MCF 10A (cell line): Measurements from ENCODE around the gene CARD11. TPM values are rescaled to one million over a fixed set of nuclear protein-coding genes. Genes with fewer than 3 reads are reported as not detected.

Experiments
- BruUV-seq: library from RNA; stranded (reverse); fragments of 400-500 nt; replicated peaks from 2 replicates; lab custom pipeline; 2021; lab: Mats Ljungman, UMichigan
- CTCF ChIA-PET: fragments of 300-600 bp; sonication (Branson Sonifier 250); formaldehyde crosslinking; extraction: SDS; loops from one replicate; lab custom pipeline; 2021; ENCODE audit warnings: antibody characterized with exemption, inconsistent platforms; lab: Yijun Ruan, JAX
- POLR2A ChIA-PET: fragments of 300-600, 350-650 bp; sonication (Branson Sonifier 250); formaldehyde crosslinking; extraction: SDS; loops from one replicate; lab custom pipeline; 2020; ENCODE audit warnings: antibody characterized with exemption, inconsistent platforms; lab: Yijun Ruan, JAX
- DNase-seq: peaks from one replicate; pipeline ENCODE4 v3.0.0-alpha.2; 2018; ENCODE audit not compliant: unreplicated experiment
- H3K27ac Mint-ChIP-seq: one replicate; pipeline ENCODE4 v1.8.0; 2022; ENCODE audit warnings: mild to moderate bottlenecking, low read depth, mixed read lengths; ENCODE audit not compliant: unreplicated experiment
- H3K27me3 Mint-ChIP-seq: one replicate; pipeline ENCODE4 v1.8.0; 2022; ENCODE audit warnings: mixed read lengths; ENCODE audit not compliant: insufficient read depth, unreplicated experiment
- H3K36me3 Mint-ChIP-seq: one replicate; pipeline ENCODE4 v1.8.0; 2022; ENCODE audit warnings: mild to moderate bottlenecking, moderate library complexity, mixed read lengths; ENCODE audit not compliant: insufficient read depth, unreplicated experiment
- H3K4me1 Mint-ChIP-seq: one replicate; pipeline ENCODE4 v1.8.0; 2022; ENCODE audit warnings: mixed read lengths; ENCODE audit not compliant: insufficient read depth, unreplicated experiment
- H3K4me3 Mint-ChIP-seq: one replicate; pipeline ENCODE4 v1.8.0; 2022; ENCODE audit warnings: mild to moderate bottlenecking, moderate library complexity, mixed read lengths; ENCODE audit not compliant: unreplicated experiment
- H3K9me3 Mint-ChIP-seq: one replicate; pipeline ENCODE4 v1.8.0; 2022; ENCODE audit warnings: mixed read lengths; ENCODE audit not compliant: unreplicated experiment
- CTCF ChIP-seq: fragments of 200-600 bp; IDR thresholded peaks from one replicate; pipeline ENCODE4 v1.8.0; 2022; ENCODE audit warnings: antibody characterized with exemption, mild to moderate bottlenecking; ENCODE audit not compliant: unreplicated experiment
- intact Hi-C: fragments of 100-400 bp; cut with micrococcal nuclease; formaldehyde crosslinking; loops from 2 replicates; pipeline ENCODE4 v1.14.1; 2022
- total RNA-seq: library from RNA; stranded (reverse); gene quantifications from 2 replicates; pipeline ENCODE4 v1.2.3, GENCODE V29; 2022

Gene CARD11
- total RNA-seq, 1 experiment from 2014 or later, result not detected

DNA sequence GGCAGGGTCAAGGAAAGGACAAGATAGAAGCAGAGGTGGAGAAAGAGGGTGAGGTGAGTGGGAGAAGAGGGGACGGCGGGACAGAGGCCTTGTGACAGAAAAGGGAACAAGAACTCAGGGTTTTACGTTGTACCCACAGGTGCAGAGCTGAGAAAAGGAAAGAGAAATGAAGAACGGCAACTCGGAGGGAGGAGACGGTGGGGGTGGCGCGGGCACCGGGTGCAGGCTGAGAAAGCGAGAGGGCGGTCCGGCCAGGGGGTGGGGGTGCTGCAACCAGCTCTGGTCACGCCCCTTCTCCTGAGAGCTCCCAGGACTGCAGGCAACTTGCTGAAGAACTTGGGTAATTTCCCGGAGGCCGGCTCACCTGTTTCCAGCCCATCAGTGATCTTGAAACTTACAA, 65.3 kb downstream of the CARD11 start:
- H3K36me3 Mint-ChIP-seq, result no peaks in the 10 kb centered on the region
- ChIA-PET CTCF (interaction anchor here (0.6 kb wide), 1 partner anchor 1646 kb away, joined by 4 read pairs; no protein-coding TSS in a partner anchor), POLR2A (no interaction called here)
- intact Hi-C loops, result no loop called here
- peaks cover 14% of the 10 kb centered on the region for H3K27me3 Mint-ChIP-seq
- no peak overlapping the region for H3K4me3 Mint-ChIP-seq
- no peak overlapping the region for H3K27ac Mint-ChIP-seq
- no peak for TF ChIP-seq CTCF
- H3K9me3 Mint-ChIP-seq, result no peaks in the 10 kb centered on the region
- BruUV-seq, result no TSS peak
- DNase-seq, result no peak
- H3K4me1 Mint-ChIP-seq, result no peaks in the 10 kb centered on the region

DNA sequence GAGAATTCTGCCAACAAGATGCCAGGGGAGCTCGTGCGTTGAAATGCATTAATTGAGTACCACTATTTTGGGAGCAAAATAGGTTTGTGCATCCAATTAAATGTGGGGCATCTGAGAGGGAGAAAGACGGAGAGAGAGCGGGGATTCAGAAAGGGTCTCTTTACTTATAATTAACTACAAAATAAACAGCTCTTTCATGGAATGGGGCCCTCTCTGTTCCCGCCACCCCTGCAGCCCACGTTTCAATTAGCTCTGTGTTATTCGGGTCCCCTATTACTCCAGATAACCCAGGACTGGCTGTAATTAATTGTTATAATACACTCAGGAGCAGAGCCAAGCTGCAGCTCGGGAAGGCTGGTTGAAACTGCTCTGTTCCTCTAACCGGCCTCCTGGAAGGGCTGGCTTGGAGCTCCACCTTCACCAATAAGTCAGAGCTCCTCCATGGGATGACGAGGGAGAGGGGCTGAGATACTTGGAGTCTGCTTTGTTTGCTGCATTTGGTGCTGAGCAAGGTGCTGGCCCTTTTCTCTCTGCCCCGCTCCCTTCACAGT, 67.8 kb downstream of the CARD11 start:
- intact Hi-C loops, result no loop called here
- no peak for TF ChIP-seq CTCF
- POLR2A ChIA-PET, result interaction anchor here (1.1 kb wide), 1 partner anchor 9 kb away, joined by 3 read pairs; no protein-coding TSS in a partner anchor
- no peaks in the 10 kb centered on the region for H3K36me3 Mint-ChIP-seq
- BruUV-seq, result no TSS peak
- no peak for DNase-seq
- no peak overlapping the region for H3K4me3 Mint-ChIP-seq
- H3K9me3 Mint-ChIP-seq, result no peaks in the 10 kb centered on the region
- peaks cover 14% of the 10 kb centered on the region for H3K27me3 Mint-ChIP-seq
- H3K27ac Mint-ChIP-seq, result no peak overlapping the region
- CTCF ChIA-PET, result interaction anchor here (0.6 to 0.8 kb wide), 3 partner anchors 90 to 526 kb away, joined by 3 read pairs; no protein-coding TSS in a partner anchor
- no peaks in the 10 kb centered on the region for H3K4me1 Mint-ChIP-seq

DNA sequence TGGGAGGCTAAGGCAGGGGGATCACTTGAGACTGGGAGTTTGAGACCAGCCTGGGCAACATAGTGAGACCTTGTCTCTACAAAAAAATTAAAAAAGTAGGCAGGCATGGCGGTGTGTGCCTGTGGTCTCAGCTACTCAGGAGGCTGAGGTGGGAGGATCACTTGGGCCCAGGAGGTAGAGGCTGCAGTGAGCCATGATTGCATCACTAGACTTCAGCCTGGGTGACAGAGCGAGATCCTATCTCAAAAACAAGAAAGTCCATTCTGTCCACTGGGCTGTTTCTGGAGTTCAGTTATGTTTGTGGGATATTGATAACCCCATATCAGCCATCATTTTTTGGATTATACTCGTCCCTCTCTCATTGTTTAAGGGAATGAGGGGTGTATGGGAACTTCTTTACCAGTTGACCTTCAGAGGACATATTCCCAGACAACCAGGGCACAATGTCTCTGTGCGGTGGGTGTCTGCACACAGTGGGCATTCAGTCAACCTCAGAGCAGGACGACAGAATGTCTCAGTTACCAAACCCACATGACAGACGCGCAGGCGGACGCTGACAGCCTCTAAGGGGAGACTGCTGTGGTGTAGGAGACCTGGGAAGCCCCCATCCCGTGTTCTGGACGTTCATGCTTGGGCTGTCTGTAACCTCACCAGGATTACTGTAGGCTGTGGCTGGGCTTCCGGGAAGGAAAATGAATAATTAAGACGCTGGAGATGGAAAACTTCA, 69.4 kb downstream of the CARD11 start:
- Mint-ChIP-seq H3K4me3 (no peak overlapping the region), H3K36me3 (no peaks in the 10 kb centered on the region), H3K9me3 (no peaks in the 10 kb centered on the region), H3K4me1 (no peaks in the 10 kb centered on the region), H3K27ac (no peak overlapping the region), H3K27me3 (peaks cover 11% of the 10 kb centered on the region)
- intact Hi-C loops, result no loop called here
- ChIA-PET POLR2A (interaction anchor here (1.1 kb wide), 1 partner anchor 11 kb away, joined by 3 read pairs; no protein-coding TSS in a partner anchor), CTCF (interaction anchor here (0.7 kb wide), 1 partner anchor 23 kb away, joined by 5 read pairs; no protein-coding TSS in a partner anchor)
- TF ChIP-seq CTCF, result no peak
- BruUV-seq, result no TSS peak
- DNase-seq, result no peak

DNA sequence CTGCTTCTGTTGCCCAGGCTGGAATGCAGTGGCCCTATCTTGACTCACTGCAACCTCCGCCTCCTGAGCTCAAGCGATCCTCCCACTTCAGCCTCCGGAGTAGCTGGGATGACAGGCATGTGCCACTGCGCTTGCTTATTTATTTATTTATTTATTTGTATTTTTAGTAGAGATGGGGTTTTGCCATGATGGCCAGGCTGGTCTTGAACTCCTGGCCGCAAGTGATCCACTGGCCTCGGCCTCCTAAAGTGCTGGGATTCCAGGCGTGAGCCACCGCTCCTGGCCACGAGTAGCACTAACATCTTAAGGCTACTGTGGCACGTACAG, 70.9 kb downstream of the CARD11 start:
- no TSS peak for BruUV-seq
- no peak for TF ChIP-seq CTCF
- ChIA-PET POLR2A (no interaction called here), CTCF (interaction anchor here (0.6 to 0.7 kb wide), 2 partner anchors 23 to 25 kb away, joined by 3 to 4 read pairs; no protein-coding TSS in a partner anchor)
- Mint-ChIP-seq H3K27me3 (no peaks in the 10 kb centered on the region), H3K27ac (no peak overlapping the region), H3K4me1 (no peaks in the 10 kb centered on the region), H3K4me3 (no peak overlapping the region), H3K36me3 (no peaks in the 10 kb centered on the region), H3K9me3 (no peaks in the 10 kb centered on the region)
- no peak for DNase-seq
- intact Hi-C loops, result no loop called here
